ENCODE results near the gene IGFN1.

- TF ChIP-seq EP300 (IDR thresholded peaks at IDR 0.05): no peak
- TF ChIP-seq CTCF (IDR thresholded peaks at IDR 0.05): no peak
- no peak for TF ChIP-seq POLR2A (IDR thresholded peaks at IDR 0.05)
Measured at GRCh38 chr1:201269281-201269680, 78.7 kb downstream of the IGFN1 start.
